Activated T-helper 2 cell treated with anti-CD3 and anti-CD28 coated beads, Interferon-gamma antibody, Interleukin-2, Interleukin-4, amounts not matched to agents 10 μg/mL and 5 μg/mL and 100 μg/mL, durations not matched to agents 14 hours and 24 hours and 36 hours (primary cell): ENCODE data around the gene AZIN2. TPM values are rescaled to one million over a fixed set of nuclear protein-coding genes. Genes with fewer than 3 reads are reported as not detected.

Experiments used
- DNase-seq: peaks from one replicate; pipeline ENCODE4 v3.0.0; 2021; ENCODE audit warnings: low spot score
- H3K27ac Mint-ChIP-seq: one replicate; pipeline ENCODE4 v1.8.0; 2021; ENCODE audit warnings: mixed read lengths
- H3K27me3 Mint-ChIP-seq: one replicate; pipeline ENCODE4 v1.8.0; 2021; ENCODE audit warnings: low read depth, mixed read lengths
- H3K36me3 Mint-ChIP-seq: one replicate; pipeline ENCODE4 v1.8.0; 2021; ENCODE audit warnings: low read depth, mixed read lengths
- H3K4me1 Mint-ChIP-seq: one replicate; pipeline ENCODE4 v1.8.0; 2021; ENCODE audit warnings: low read depth, mixed read lengths
- H3K4me3 Mint-ChIP-seq: one replicate; pipeline ENCODE4 v1.8.0; 2021; ENCODE audit warnings: low read depth, mild to moderate bottlenecking, moderate library complexity, mixed read lengths
- H3K9me3 Mint-ChIP-seq: one replicate; pipeline ENCODE4 v1.8.0; 2021; ENCODE audit warnings: mixed read lengths
- intact Hi-C: fragments of 100-400 bp; cut with micrococcal nuclease; formaldehyde crosslinking; loops from one replicate; pipeline ENCODE4 v1.15.1; 2023
- total RNA-seq: library from RNA; stranded (reverse); gene quantifications from 2 replicates; pipeline ENCODE4 v1.2.3, GENCODE V29; 2022

Gene AZIN2
- total RNA-seq, 1 donor from 2014 or later: 2.4 TPM

GRCh38 chr1:33143176-33143575 lies 62.2 kb downstream of the AZIN2 start:
- Mint-ChIP-seq H3K36me3 (peaks cover 5% of the 10 kb centered on the region), H3K27me3 (no peaks in the 10 kb centered on the region), H3K4me1 (peaks cover 8% of the 10 kb centered on the region), H3K27ac (no peak overlapping the region), H3K4me3 (no peak overlapping the region), H3K9me3 (no peaks in the 10 kb centered on the region)
- DNase-seq: no peak
- intact Hi-C loops: no loop called here

- peaks cover 8% of the 10 kb centered on the region for H3K4me1 Mint-ChIP-seq
- H3K9me3 Mint-ChIP-seq: no peaks in the 10 kb centered on the region
- H3K27ac Mint-ChIP-seq: no peak overlapping the region
- intact Hi-C loops: no loop called here
- H3K4me3 Mint-ChIP-seq: no peak overlapping the region
- peaks cover 5% of the 10 kb centered on the region for H3K36me3 Mint-ChIP-seq
- no peaks in the 10 kb centered on the region for H3K27me3 Mint-ChIP-seq
- DNase-seq: no peak
These were observed 62.7 kb downstream of the AZIN2 start for GRCh38 chr1:33143698-33144097.

GRCh38 chr1:33146003-33146402 lies 65.0 kb downstream of the AZIN2 start:
- Mint-ChIP-seq H3K4me1 (peaks cover 2% of the 10 kb centered on the region), H3K9me3 (no peaks in the 10 kb centered on the region), H3K27ac (no peak overlapping the region), H3K4me3 (no peak overlapping the region), H3K36me3 (peaks cover 5% of the 10 kb centered on the region), H3K27me3 (no peaks in the 10 kb centered on the region)
- no peak for DNase-seq
- intact Hi-C loops: no loop called here

GRCh38 chr1:33147275-33147996 lies 66.5 kb downstream of the AZIN2 start:
- Mint-ChIP-seq H3K4me3 (no peak overlapping the region), H3K27me3 (no peaks in the 10 kb centered on the region), H3K4me1 (peaks cover 2% of the 10 kb centered on the region), H3K9me3 (no peaks in the 10 kb centered on the region), H3K36me3 (peaks cover 5% of the 10 kb centered on the region), H3K27ac (no peak overlapping the region)
- intact Hi-C loops: no loop called here
- DNase-seq: no peak

GRCh38 chr1:33147997-33148314 lies 67.0 kb downstream of the AZIN2 start:
- Mint-ChIP-seq H3K27ac (no peak overlapping the region), H3K9me3 (no peaks in the 10 kb centered on the region), H3K36me3 (peaks cover 5% of the 10 kb centered on the region), H3K27me3 (no peaks in the 10 kb centered on the region), H3K4me3 (no peak overlapping the region), H3K4me1 (peaks cover 2% of the 10 kb centered on the region)
- intact Hi-C loops: no loop called here
- DNase-seq: no peak

- Mint-ChIP-seq H3K27ac (no peak overlapping the region), H3K9me3 (no peaks in the 10 kb centered on the region), H3K4me1 (no peaks in the 10 kb centered on the region), H3K27me3 (no peaks in the 10 kb centered on the region), H3K36me3 (peaks cover 5% of the 10 kb centered on the region), H3K4me3 (no peak overlapping the region)
- no peak for DNase-seq
- intact Hi-C loops: no loop called here
These were observed 67.7 kb downstream of the AZIN2 start for GRCh38 chr1:33148615-33149014.

GRCh38 chr1:33149453-33150190 lies 68.7 kb downstream of the AZIN2 start:
- intact Hi-C loops: no loop called here
- no peaks in the 10 kb centered on the region for H3K27me3 Mint-ChIP-seq
- peaks cover 5% of the 10 kb centered on the region for H3K36me3 Mint-ChIP-seq
- H3K4me1 Mint-ChIP-seq: no peaks in the 10 kb centered on the region
- DNase-seq: no peak
- H3K9me3 Mint-ChIP-seq: no peaks in the 10 kb centered on the region
- H3K27ac Mint-ChIP-seq: no peak overlapping the region
- no peak overlapping the region for H3K4me3 Mint-ChIP-seq

- H3K27me3 Mint-ChIP-seq: no peaks in the 10 kb centered on the region
- no peak overlapping the region for H3K27ac Mint-ChIP-seq
- H3K36me3 Mint-ChIP-seq: peaks cover 5% of the 10 kb centered on the region
- H3K4me3 Mint-ChIP-seq: no peak overlapping the region
- DNase-seq: no peak
- H3K4me1 Mint-ChIP-seq: no peaks in the 10 kb centered on the region
- H3K9me3 Mint-ChIP-seq: no peaks in the 10 kb centered on the region
- intact Hi-C loops: no loop called here
These were observed 69.6 kb downstream of the AZIN2 start for GRCh38 chr1:33150522-33150921.

GRCh38 chr1:33151116-33151515 lies 70.2 kb downstream of the AZIN2 start:
- no peak overlapping the region for H3K4me3 Mint-ChIP-seq
- no peaks in the 10 kb centered on the region for H3K27me3 Mint-ChIP-seq
- no peaks in the 10 kb centered on the region for H3K9me3 Mint-ChIP-seq
- H3K4me1 Mint-ChIP-seq: no peaks in the 10 kb centered on the region
- intact Hi-C loops: no loop called here
- H3K27ac Mint-ChIP-seq: no peak overlapping the region
- DNase-seq: no peak
- peaks cover 5% of the 10 kb centered on the region for H3K36me3 Mint-ChIP-seq

- intact Hi-C loops: no loop called here
- no peaks in the 10 kb centered on the region for H3K27me3 Mint-ChIP-seq
- peaks cover 4% of the 10 kb centered on the region for H3K36me3 Mint-ChIP-seq
- DNase-seq: no peak
- no peaks in the 10 kb centered on the region for H3K9me3 Mint-ChIP-seq
- no peak overlapping the region for H3K27ac Mint-ChIP-seq
- H3K4me3 Mint-ChIP-seq: no peak overlapping the region
- no peaks in the 10 kb centered on the region for H3K4me1 Mint-ChIP-seq
These were observed 71.9 kb downstream of the AZIN2 start for GRCh38 chr1:33152685-33153432.

GRCh38 chr1:33153650-33154049 lies 72.7 kb downstream of the AZIN2 start:
- Mint-ChIP-seq H3K4me3 (no peak overlapping the region), H3K27ac (no peak overlapping the region), H3K4me1 (no peaks in the 10 kb centered on the region), H3K27me3 (no peaks in the 10 kb centered on the region), H3K9me3 (no peaks in the 10 kb centered on the region), H3K36me3 (peaks cover 4% of the 10 kb centered on the region)
- DNase-seq: no peak
- intact Hi-C loops: no loop called here

- Mint-ChIP-seq H3K27ac (no peak overlapping the region), H3K4me3 (no peak overlapping the region), H3K36me3 (peaks cover 4% of the 10 kb centered on the region), H3K9me3 (no peaks in the 10 kb centered on the region), H3K27me3 (no peaks in the 10 kb centered on the region), H3K4me1 (no peaks in the 10 kb centered on the region)
- intact Hi-C loops: no loop called here
- no peak for DNase-seq
These were observed 75.1 kb downstream of the AZIN2 start for GRCh38 chr1:33155877-33156538.

- H3K9me3 Mint-ChIP-seq: no peaks in the 10 kb centered on the region
- H3K27me3 Mint-ChIP-seq: no peaks in the 10 kb centered on the region
- peaks cover 4% of the 10 kb centered on the region for H3K36me3 Mint-ChIP-seq
- intact Hi-C loops: no loop called here
- no peak for DNase-seq
- H3K27ac Mint-ChIP-seq: no peak overlapping the region
- H3K4me1 Mint-ChIP-seq: no peaks in the 10 kb centered on the region
- no peak overlapping the region for H3K4me3 Mint-ChIP-seq
These were observed 76.2 kb downstream of the AZIN2 start for GRCh38 chr1:33157131-33157530.
